Posterior vena cava (tissue), 2 donors: Measurements from ENCODE around the gene CD300LB. TPM values are rescaled to one million over a fixed set of nuclear protein-coding genes. Genes with fewer than 3 reads are reported as not detected.
"Not testable (repeated sequence)": the region's sequence is repeated elsewhere in the genome, so short reads cannot be mapped to it uniquely, and the experiment has no call there.

ENCODE experiments used
- DNase-seq: peaks from one replicate; pipeline ENCODE4 v3.0.0-alpha.2; 2020; ENCODE audit warnings: low spot score
- intact Hi-C, 2 donors: fragments of 100-400 bp; cut with DNase I; formaldehyde crosslinking; loops; one replicate each; pipeline versions ENCODE4 v1.14.1 to v1.14.2; 2022 to 2023
- long read RNA-seq, 2 donors: library from polyadenylated mRNA; unstranded; transcript quantifications; one replicate each; pipeline ENCODE4 v2.0.0, GENCODE V29; 2020 to 2021
- total RNA-seq, 2 donors: library from RNA; stranded (reverse); fragmentation: NEBNext Ultra II Directional; extraction: Animal tissue kit (Norgen Biotek cat#: 25700); gene quantifications; one replicate each; pipeline ENCODE4 v1.2.1, GENCODE V29; 2021
- donor health status: DM: yes; HTN: yes; CAD: no.
- donor health status: DM: yes; HTN: yes; CAD: no.

Gene CD300LB
- under 1 TPM; 0.23 to 0.62 TPM for total RNA-seq
- long read RNA-seq, donor 1 = 0 reads
- long read RNA-seq, donor 2 = 0 reads

GRCh38 chr17:74531231-74531761, at the start of gene CD300LB:
CD300LB (minus strand) TSS chr17:74531475; CDS start chr17:74531350, 125 bp downstream.
- DNase-seq = peak; percentile 62
- intact Hi-C loops = no loop called here

- no peak for DNase-seq
- intact Hi-C loops = no loop called here
These were observed 48.6 kb upstream of the CD300LB start for GRCh38 chr17:74579900-74580299.

GRCh38 chr17:74578979-74579378, 47.7 kb upstream of the CD300LB start:
- DNase-seq = no peak
- intact Hi-C loops = no loop called here

- intact Hi-C loops = no loop called here
- no peak for DNase-seq
These were observed 43.3 kb upstream of the CD300LB start for GRCh38 chr17:74574489-74575142.

- intact Hi-C loops, DNase-seq: not testable (repeated sequence)
These were observed 42.4 kb upstream of the CD300LB start for GRCh38 chr17:74573635-74574034.

GRCh38 chr17:74573169-74573568, 41.9 kb upstream of the CD300LB start:
- DNase-seq = no peak
- intact Hi-C loops = no loop called here

- no peak for DNase-seq
- intact Hi-C loops = no loop called here
These were observed 40.5 kb upstream of the CD300LB start for GRCh38 chr17:74571621-74572270.

GRCh38 chr17:74569020-74570003, 38.0 kb upstream of the CD300LB start:
- intact Hi-C loops = no loop called here
- DNase-seq = peak; percentile 95

- DNase-seq = no peak
- intact Hi-C loops = no loop called here
These were observed 37.0 kb upstream of the CD300LB start for GRCh38 chr17:74568106-74568873.

GRCh38 chr17:74567397-74567796, 36.1 kb upstream of the CD300LB start, which contains the start of gene CD300H:
CD300H (minus strand) TSS chr17:74567509.
- DNase-seq = peak; percentile 84
- intact Hi-C loops = no loop called here

- intact Hi-C loops = no loop called here
- no peak for DNase-seq
These were observed 35.0 kb upstream of the CD300LB start for GRCh38 chr17:74566132-74566753.

- intact Hi-C loops = no loop called here
- no peak for DNase-seq
These were observed 33.9 kb upstream of the CD300LB start for GRCh38 chr17:74565126-74565525.

- DNase-seq = no peak
- intact Hi-C loops = no loop called here
These were observed 32.1 kb upstream of the CD300LB start for GRCh38 chr17:74563358-74563757.

GRCh38 chr17:74561586-74561985, 30.3 kb upstream of the CD300LB start:
- no peak for DNase-seq
- intact Hi-C loops = no loop called here

GRCh38 chr17:74558882-74559519, 27.7 kb upstream of the CD300LB start:
- peak; percentile 26 for DNase-seq
- intact Hi-C loops = no loop called here

- DNase-seq, intact Hi-C loops: not testable (repeated sequence)
These were observed 27.1 kb upstream of the CD300LB start for GRCh38 chr17:74558402-74558801.

GRCh38 chr17:74555427-74555940, 24.2 kb upstream of the CD300LB start:
- intact Hi-C loops = no loop called here
- DNase-seq = peak; percentile 62

- intact Hi-C loops = no loop called here
- no peak for DNase-seq
These were observed 23.6 kb upstream of the CD300LB start for GRCh38 chr17:74554909-74555308.
